ENCODE data around the gene SPTB.

SPTB gene

GRCh38 chr14:64770751-64771150 lies 109.0 kb downstream of the SPTB start:
- Histone ChIP-seq H4K20me1 (ENCODE audit: insufficient read depth, low read length) (no peaks in the 10 kb centered on the region), H3K4me3 (ENCODE audit: low read length) (no peak overlapping the region), H3K4me2 (ENCODE audit: low read length) (no peak overlapping the region), H3K27me3 (ENCODE audit: low read depth, low read length) (no peaks in the 10 kb centered on the region), H3K9me3 (ENCODE audit: insufficient read depth, low read length) (no peaks in the 10 kb centered on the region), H3K36me3 (replicated peaks; ENCODE audit: low read depth, low read length) (no peaks in the 10 kb centered on the region), H3K27ac (ENCODE audit: low read length) (no peak overlapping the region), H3K4me1 (ENCODE audit: low read length) (no peaks in the 10 kb centered on the region), H2AFZ (ENCODE audit: low read depth, low read length) (no peak overlapping the region), H3K79me2 (ENCODE audit: low read length) (no peaks in the 10 kb centered on the region), H3K9ac (ENCODE audit: low read length) (no peak overlapping the region)
- TF ChIP-seq EZH2phosphoT487 (IDR thresholded peaks at IDR 0.05; ENCODE audit: low read depth), result no peak
- no peak for TF ChIP-seq CTCF (IDR thresholded peaks at IDR 0.05; ENCODE audit: low read depth, low read length)

DNA sequence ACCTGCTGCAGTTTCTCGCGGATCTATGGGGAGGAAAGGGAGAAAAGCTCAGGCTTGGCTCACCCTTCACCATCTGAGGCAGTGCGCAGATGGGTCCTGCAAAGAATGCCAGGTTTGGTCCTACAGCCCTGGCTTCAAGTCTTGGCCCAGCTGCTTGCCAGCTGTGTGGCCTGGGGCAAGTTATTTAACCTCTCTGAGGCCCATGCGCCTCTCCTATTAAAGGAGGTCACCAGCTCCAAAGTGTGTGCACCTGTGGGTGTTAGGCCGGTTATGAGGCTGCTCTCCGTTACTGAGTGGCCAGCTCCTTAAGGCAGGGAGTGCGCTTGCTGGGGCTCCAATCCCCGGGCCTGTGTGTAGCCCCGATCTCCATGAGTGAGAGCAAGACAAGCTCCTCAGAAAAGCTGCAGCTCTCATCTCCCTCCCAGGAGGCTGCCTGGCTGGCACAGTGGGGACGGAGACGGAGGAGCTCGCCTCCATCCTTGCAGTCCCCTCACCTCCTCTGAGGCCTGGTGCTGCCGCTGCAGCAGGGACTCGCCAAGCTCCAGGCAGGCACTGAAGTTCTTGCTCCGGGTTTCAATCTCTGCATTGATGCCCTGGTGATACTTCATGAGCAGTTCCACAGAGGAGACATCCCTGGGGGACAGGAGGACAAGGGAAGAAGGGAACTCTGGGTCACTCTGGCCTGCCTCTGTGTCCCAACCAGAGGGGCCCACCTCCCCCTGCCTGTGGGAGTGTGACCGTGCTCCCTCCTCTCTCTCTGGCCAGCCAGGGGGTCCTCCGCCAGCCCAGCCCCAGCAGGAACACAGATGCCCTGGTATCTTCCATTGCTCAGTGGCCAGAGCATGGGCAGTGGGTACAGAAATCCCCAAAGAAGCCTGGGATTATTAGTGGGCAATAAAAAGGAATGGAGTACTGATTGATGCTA lies 110.3 kb downstream of the SPTB start:
- peaks cover 3% of the 10 kb centered on the region; the same call in 1 of the 2 replicates for H3K4me1 ChIP-seq (ENCODE audit: low read length)
- TF ChIP-seq CTCF (IDR thresholded peaks at IDR 0.05; ENCODE audit: low read depth, low read length) (no peak), EZH2phosphoT487 (IDR thresholded peaks at IDR 0.05; ENCODE audit: low read depth) (no peak)
- no peaks in the 10 kb centered on the region for H4K20me1 ChIP-seq (ENCODE audit: insufficient read depth, low read length)
- H3K27me3 ChIP-seq (ENCODE audit: low read depth, low read length), result no peaks in the 10 kb centered on the region
- H3K36me3 ChIP-seq (replicated peaks; ENCODE audit: low read depth, low read length), result no peaks in the 10 kb centered on the region
- no peaks in the 10 kb centered on the region for H3K9me3 ChIP-seq (ENCODE audit: insufficient read depth, low read length)
- H3K4me3 ChIP-seq (ENCODE audit: low read length), result no peak overlapping the region
- no peak overlapping the region for H3K27ac ChIP-seq (ENCODE audit: low read length)
- no peak overlapping the region for H3K4me2 ChIP-seq (ENCODE audit: low read length)
- no peak overlapping the region for H3K9ac ChIP-seq (ENCODE audit: low read length)
- H2AFZ ChIP-seq (ENCODE audit: low read depth, low read length), result no peak overlapping the region
- H3K79me2 ChIP-seq (ENCODE audit: low read length), result no peaks in the 10 kb centered on the region

GRCh38 chr14:64768401-64769095 lies 111.2 kb downstream of the SPTB start:
- H3K4me3 ChIP-seq (ENCODE audit: low read length), result no peak overlapping the region
- TF ChIP-seq CTCF (IDR thresholded peaks at IDR 0.05; ENCODE audit: low read depth, low read length), result no peak
- TF ChIP-seq EZH2phosphoT487 (IDR thresholded peaks at IDR 0.05; ENCODE audit: low read depth), result no peak
- H3K4me2 ChIP-seq (ENCODE audit: low read length), result no peak overlapping the region
- H3K27ac ChIP-seq (ENCODE audit: low read length), result no peak overlapping the region
- no peaks in the 10 kb centered on the region for H4K20me1 ChIP-seq (ENCODE audit: insufficient read depth, low read length)
- no peaks in the 10 kb centered on the region for H3K36me3 ChIP-seq (replicated peaks; ENCODE audit: low read depth, low read length)
- peaks cover 6% of the 10 kb centered on the region; the same call in 1 of the 2 replicates for H3K4me1 ChIP-seq (ENCODE audit: low read length)
- H3K9me3 ChIP-seq (ENCODE audit: insufficient read depth, low read length), result no peaks in the 10 kb centered on the region
- H3K79me2 ChIP-seq (ENCODE audit: low read length), result no peaks in the 10 kb centered on the region
- no peak overlapping the region for H2AFZ ChIP-seq (ENCODE audit: low read depth, low read length)
- H3K9ac ChIP-seq (ENCODE audit: low read length), result no peak overlapping the region
- H3K27me3 ChIP-seq (ENCODE audit: low read depth, low read length), result no peaks in the 10 kb centered on the region
